ENCODE results near the gene ARRDC4. TPM values are rescaled to one million over a fixed set of nuclear protein-coding genes. Genes with fewer than 3 reads are reported as not detected.

The ARRDC4 gene, protein sequence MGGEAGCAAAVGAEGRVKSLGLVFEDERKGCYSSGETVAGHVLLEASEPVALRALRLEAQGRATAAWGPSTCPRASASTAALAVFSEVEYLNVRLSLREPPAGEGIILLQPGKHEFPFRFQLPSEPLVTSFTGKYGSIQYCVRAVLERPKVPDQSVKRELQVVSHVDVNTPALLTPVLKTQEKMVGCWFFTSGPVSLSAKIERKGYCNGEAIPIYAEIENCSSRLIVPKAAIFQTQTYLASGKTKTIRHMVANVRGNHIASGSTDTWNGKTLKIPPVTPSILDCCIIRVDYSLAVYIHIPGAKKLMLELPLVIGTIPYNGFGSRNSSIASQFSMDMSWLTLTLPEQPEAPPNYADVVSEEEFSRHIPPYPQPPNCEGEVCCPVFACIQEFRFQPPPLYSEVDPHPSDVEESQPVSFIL
- 100 to 1,000 TPM in 1 of 3 donors, 10 to 100 TPM in 2; 49.6 to 164 (median 51.5) TPM for total RNA-seq
- long read RNA-seq, donor 1, full-length matches to known transcripts, result 315 of 344 reads
- long read RNA-seq, donor 1, partial matches to known transcripts, result 20 of 344 reads
- long read RNA-seq, donor 1, other reads (novel, unspliced or antisense), result 9 of 344 reads
- long read RNA-seq, donor 2, full-length matches to known transcripts, result 6 of 10 reads
- long read RNA-seq, donor 2, partial matches to known transcripts, result 2 of 10 reads
- long read RNA-seq, donor 2, other reads (novel, unspliced or antisense), result 2 of 10 reads

DNA sequence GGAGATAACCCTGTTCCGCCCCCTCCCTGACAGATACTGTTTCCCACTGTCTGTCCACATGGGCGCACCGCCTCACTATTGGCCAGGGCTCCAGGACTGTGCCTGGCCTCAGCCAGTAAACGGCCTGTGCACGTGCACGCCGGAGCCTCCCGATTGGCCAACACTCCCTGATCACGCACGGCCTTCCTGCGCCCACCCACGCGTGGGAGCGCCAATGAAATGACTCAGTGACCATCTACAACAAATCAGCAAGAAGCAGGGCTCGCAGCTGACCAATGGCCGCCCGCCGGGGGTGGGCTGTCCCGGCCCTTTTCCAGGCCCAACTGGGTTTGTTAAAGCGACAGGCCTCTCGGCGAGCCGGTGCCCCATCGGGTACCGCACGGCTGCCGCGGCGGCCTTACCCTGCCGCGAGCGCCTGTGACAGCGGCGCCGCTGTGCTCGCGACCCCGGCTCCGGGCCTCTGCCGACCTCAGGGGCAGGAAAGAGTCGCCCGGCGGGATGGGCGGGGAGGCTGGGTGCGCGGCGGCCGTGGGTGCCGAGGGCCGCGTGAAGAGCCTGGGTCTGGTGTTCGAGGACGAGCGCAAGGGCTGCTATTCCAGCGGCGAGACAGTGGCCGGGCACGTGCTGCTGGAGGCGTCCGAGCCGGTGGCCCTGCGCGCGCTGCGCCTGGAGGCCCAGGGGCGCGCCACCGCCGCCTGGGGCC lies at the start of gene ARRDC4:
TSS of gene ARRDC4 (plus strand) at position 340 of the 703 bp plus-strand sequence. CDS start at position 499, 159 bp downstream.
- peaks cover 30% of the 10 kb centered on the region for H3K4me1 ChIP-seq (ENCODE audit: low read depth)
- TF ChIP-seq, protein P1, sequence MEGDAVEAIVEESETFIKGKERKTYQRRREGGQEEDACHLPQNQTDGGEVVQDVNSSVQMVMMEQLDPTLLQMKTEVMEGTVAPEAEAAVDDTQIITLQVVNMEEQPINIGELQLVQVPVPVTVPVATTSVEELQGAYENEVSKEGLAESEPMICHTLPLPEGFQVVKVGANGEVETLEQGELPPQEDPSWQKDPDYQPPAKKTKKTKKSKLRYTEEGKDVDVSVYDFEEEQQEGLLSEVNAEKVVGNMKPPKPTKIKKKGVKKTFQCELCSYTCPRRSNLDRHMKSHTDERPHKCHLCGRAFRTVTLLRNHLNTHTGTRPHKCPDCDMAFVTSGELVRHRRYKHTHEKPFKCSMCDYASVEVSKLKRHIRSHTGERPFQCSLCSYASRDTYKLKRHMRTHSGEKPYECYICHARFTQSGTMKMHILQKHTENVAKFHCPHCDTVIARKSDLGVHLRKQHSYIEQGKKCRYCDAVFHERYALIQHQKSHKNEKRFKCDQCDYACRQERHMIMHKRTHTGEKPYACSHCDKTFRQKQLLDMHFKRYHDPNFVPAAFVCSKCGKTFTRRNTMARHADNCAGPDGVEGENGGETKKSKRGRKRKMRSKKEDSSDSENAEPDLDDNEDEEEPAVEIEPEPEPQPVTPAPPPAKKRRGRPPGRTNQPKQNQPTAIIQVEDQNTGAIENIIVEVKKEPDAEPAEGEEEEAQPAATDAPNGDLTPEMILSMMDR (IDR thresholded peaks at IDR 0.05), result no peak
- DNase-seq (peak; percentile 99 to 100 (median 100)), ATAC-seq (peak; percentile 93)
- H3K36me3 ChIP-seq (ENCODE audit: low read depth), result no peaks in the 10 kb centered on the region
- H3K4me3 ChIP-seq, result peak within 1 kb of the TSS; percentile 81
- no peaks in the 10 kb centered on the region for H3K9me3 ChIP-seq
- intact Hi-C loops (cut with DNase I, micrococcal nuclease), result no loop called here

DNA sequence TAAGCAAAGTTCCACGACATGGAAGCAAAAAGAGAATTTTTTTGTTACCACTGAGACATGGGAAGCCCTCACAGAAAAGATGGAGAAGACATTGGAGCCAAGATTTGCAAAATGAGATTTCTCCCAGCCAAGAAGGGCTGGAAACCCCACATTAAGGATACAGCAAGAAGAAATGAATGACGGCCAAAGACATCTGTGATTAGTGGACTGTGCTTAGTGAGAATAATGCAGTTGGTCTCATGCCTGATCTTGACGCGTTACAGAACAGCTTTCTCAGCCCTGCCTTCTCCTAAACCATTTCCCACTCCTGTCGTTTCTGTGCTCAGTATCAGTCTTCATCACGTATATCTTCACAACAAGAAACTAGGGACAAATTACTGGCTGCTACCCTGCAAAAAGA lies 45.8 kb upstream of the ARRDC4 start:
- ATAC-seq, result no peak
- Histone ChIP-seq H3K9me3 (no peaks in the 10 kb centered on the region), H3K4me3 (no peak overlapping the region), H3K36me3 (ENCODE audit: low read depth) (no peaks in the 10 kb centered on the region), H3K4me1 (ENCODE audit: low read depth) (no peaks in the 10 kb centered on the region)
- intact Hi-C loops (cut with DNase I, micrococcal nuclease), result no loop called here
- no peak for DNase-seq
- TF ChIP-seq, protein P1 (IDR thresholded peaks at IDR 0.05), result no peak

DNA sequence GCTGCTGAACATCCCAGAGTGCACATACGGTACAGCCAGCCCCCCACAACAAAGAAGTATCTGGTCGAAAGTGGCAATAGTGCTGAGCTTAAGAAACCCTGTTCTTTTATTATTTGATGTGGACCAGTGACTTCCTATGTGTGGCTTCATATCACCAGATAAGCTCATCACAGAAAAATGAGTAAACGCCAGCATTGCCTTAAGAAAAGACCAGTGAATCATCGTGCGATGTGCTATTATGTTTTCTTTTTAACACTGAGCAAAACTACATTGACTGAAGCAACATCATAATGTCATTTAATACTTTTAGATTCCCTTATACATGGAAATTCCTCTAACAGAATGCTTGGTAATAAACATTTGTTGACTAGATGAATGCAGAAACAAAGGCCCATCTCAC lies 45.2 kb upstream of the ARRDC4 start:
- DNase-seq (no peak), ATAC-seq (no peak)
- Histone ChIP-seq H3K4me1 (ENCODE audit: low read depth) (no peaks in the 10 kb centered on the region), H3K4me3 (no peak overlapping the region), H3K9me3 (no peaks in the 10 kb centered on the region), H3K36me3 (ENCODE audit: low read depth) (no peaks in the 10 kb centered on the region)
- intact Hi-C loops (cut with DNase I, micrococcal nuclease), result no loop called here
- TF ChIP-seq, protein P1 (IDR thresholded peaks at IDR 0.05), result no peak

DNA sequence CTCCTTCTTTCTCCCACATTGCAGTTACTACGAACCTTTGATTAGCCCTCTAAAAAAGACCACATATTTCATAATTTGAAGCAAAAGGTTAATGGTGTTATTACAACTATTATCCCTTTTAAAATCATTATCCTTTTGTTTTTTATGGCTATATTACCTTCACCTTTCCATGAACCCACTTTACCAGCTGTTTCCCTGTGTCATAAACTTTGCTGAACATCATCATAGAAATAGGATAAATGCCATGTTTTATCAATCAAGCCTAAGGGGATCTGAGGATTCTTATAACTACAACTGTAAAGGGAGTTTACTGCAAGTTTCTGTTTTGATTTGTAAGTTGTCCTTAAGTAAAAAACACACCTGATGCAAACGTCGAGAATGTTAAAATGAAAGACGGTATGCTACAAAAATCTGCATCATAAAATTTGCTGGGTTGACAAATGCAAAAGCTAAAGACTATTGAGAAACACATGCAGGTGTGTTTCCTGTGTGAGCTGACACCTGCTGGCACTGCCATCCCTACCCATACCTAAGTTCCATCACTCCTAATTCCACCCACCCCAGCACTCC lies 39.1 kb upstream of the ARRDC4 start:
- Histone ChIP-seq H3K4me3 (no peak overlapping the region), H3K9me3 (peaks cover 16% of the 10 kb centered on the region), H3K4me1 (ENCODE audit: low read depth) (no peaks in the 10 kb centered on the region), H3K36me3 (ENCODE audit: low read depth) (no peaks in the 10 kb centered on the region)
- intact Hi-C loops (cut with DNase I, micrococcal nuclease), result no loop called here
- TF ChIP-seq, protein P1 (IDR thresholded peaks at IDR 0.05), result no peak
- ATAC-seq (peak; percentile 42), DNase-seq (no peak)

DNA sequence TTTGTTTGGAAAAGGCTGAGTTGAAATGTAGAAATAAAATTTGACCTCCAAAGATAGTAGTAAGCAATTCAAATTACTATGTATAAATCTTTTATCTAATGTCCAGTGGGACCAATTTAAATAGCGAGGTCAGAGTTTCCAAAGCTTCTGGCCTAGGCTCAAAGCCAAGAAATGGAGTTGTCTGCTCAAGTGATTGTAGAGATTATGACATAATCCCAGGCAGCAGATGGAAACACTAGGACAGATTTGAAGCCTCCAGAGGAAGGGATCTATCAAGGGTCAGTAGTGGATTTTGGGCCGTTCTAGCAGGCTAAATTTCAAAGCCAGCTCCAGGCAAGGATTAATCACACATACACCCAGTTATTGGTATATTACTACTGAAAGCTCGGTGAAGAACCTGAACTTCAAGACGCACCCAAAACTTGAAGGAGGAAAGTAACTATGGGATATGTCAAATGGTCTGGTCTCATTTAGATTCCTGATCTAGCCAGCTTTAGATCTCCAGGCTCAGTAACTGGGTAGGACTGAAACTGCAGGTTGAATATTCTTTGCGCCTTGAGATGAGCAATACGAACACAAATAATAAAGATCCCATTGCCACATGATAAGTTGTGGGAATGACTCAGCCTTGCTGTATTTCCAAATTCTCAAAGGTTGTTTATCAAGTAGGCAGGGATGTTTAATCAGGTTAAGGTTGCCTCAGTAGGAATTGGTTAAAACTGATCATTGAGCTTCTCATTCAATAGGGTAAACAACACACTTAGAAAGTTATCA lies 30.9 kb upstream of the ARRDC4 start:
- Histone ChIP-seq H3K4me1 (ENCODE audit: low read depth) (no peaks in the 10 kb centered on the region), H3K36me3 (ENCODE audit: low read depth) (no peaks in the 10 kb centered on the region), H3K9me3 (peaks cover 4% of the 10 kb centered on the region), H3K4me3 (no peak overlapping the region)
- DNase-seq (no peak), ATAC-seq (no peak)
- TF ChIP-seq, protein P1 (IDR thresholded peaks at IDR 0.05), result no peak
- intact Hi-C loops (cut with DNase I, micrococcal nuclease), result no loop called here
